Neural progenitor cell (in vitro differentiated cells): ENCODE data around the gene KCNMA1.

ENCODE experiments used
- EZH2 ChIP-seq: fragments of 200-600 bp; sonication (generic); IDR thresholded peaks from 2 replicates; pipeline ENCODE4 v1.6.1; 2017; ENCODE audit warnings: antibody characterized with exemption, mild to moderate bottlenecking, moderate library complexity
- TF ChIP-seq, protein P1 (sequence below): fragments of 200-600 bp; sonication (generic); IDR thresholded peaks from 2 replicates; pipeline ENCODE4 v1.5.1; 2017; ENCODE audit warnings: antibody characterized with exemption, mild to moderate bottlenecking

DNA sequence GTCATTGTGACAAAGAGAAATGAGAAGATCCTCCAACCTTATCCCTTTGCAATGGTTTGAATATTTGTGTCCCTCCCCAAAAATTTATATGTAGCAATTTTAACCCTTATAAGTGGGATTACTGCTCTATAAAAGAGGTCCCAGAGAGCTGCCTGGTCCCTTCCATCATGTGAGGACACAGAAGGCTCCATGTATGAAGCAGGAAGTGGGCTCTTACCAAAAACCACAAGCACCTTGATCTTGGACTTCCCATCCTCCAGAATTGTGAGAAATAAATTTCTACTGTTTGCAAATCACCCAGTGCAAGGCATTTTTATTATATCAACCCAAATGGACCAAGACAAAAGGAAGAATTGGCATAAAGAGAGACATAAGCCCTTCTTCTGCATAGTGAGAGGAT is 95.7 kb downstream of the KCNMA1 start:
- TF ChIP-seq, protein P1, sequence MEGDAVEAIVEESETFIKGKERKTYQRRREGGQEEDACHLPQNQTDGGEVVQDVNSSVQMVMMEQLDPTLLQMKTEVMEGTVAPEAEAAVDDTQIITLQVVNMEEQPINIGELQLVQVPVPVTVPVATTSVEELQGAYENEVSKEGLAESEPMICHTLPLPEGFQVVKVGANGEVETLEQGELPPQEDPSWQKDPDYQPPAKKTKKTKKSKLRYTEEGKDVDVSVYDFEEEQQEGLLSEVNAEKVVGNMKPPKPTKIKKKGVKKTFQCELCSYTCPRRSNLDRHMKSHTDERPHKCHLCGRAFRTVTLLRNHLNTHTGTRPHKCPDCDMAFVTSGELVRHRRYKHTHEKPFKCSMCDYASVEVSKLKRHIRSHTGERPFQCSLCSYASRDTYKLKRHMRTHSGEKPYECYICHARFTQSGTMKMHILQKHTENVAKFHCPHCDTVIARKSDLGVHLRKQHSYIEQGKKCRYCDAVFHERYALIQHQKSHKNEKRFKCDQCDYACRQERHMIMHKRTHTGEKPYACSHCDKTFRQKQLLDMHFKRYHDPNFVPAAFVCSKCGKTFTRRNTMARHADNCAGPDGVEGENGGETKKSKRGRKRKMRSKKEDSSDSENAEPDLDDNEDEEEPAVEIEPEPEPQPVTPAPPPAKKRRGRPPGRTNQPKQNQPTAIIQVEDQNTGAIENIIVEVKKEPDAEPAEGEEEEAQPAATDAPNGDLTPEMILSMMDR, result no peak
- TF ChIP-seq EZH2, result no peak
